HG03457 (cell line): ENCODE results near the gene GALNT14.

ENCODE experiments used
- ATAC-seq: cut with Tn5 transposase; IDR thresholded peaks from one replicate; pipeline ENCODE4 v1.9.1; 2021; ENCODE audit warnings: moderate number of reproducible peaks; ENCODE audit not compliant: unreplicated experiment

GALNT14 gene

DNA sequence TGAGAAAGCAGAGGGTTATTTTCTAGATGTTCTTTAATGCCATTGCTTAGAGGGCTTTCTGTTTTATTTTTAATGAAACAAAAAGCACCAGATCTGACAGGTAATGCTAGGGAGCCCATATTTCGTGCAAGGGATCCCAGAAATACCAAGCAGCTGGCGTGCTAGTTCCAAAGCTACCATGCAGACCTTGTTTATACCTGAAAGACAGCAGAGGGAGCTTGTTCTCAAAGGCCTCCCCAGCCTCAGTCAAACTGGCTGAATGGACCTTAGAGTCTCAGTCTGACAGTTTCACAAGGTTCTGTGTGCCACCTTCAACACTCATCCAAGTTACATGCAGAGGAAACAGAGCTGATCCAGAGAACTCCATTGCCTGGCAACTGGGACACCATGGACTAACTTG lies 48.6 kb downstream of the GALNT14 start:
- ATAC-seq, result no peak

- ATAC-seq, result no peak
These were observed 49.6 kb downstream of the GALNT14 start for GRCh38 chr2:31088504-31089195.

- no peak for ATAC-seq
These were observed 50.7 kb downstream of the GALNT14 start for GRCh38 chr2:31087491-31087890.

- no peak for ATAC-seq
These were observed 51.6 kb downstream of the GALNT14 start for GRCh38 chr2:31086590-31086989.

- no peak for ATAC-seq
These were observed 54.8 kb downstream of the GALNT14 start for GRCh38 chr2:31083234-31083993.

GRCh38 chr2:31082002-31082401 lies 56.2 kb downstream of the GALNT14 start:
- ATAC-seq, result no peak

DNA sequence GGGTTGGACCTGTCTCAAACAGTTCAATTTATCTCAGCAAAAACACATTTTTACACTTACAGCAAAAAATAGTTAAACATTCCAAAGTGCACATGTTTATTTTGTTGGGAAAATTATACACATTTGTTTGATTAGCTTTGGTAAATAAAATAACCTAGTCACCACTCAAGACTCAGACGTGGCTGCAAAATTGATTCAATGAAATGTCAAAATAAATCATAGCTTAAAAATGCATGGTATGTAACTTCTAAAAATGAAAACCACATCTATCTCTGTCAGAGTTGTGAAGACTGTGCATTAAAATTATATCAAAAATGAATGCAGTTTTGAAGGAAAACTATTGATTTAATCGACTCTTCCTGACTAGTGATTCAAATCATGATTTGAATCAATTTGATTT lies 56.7 kb downstream of the GALNT14 start:
- no peak for ATAC-seq

GRCh38 chr2:31080361-31080760 lies 57.9 kb downstream of the GALNT14 start:
- no peak for ATAC-seq

DNA sequence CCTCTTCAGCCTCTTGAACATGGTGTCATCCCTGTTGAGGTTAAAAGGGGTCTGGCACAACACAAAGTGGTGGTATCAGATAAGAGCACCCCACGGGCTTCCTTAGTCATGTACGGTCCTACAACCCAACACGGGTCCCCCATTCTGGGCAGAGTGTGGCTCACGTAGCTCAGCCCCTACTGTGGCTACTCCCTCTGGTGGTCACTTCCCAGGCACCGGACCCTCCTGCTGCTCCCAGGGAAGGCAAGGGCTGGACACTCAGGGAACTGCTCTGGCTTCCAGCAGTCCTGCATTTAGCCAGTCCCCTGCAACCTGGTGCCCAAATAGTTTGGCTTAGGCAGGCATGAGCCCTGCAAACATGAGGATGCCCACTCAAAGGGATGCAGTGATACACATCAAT lies 58.6 kb downstream of the GALNT14 start:
- no peak for ATAC-seq

DNA sequence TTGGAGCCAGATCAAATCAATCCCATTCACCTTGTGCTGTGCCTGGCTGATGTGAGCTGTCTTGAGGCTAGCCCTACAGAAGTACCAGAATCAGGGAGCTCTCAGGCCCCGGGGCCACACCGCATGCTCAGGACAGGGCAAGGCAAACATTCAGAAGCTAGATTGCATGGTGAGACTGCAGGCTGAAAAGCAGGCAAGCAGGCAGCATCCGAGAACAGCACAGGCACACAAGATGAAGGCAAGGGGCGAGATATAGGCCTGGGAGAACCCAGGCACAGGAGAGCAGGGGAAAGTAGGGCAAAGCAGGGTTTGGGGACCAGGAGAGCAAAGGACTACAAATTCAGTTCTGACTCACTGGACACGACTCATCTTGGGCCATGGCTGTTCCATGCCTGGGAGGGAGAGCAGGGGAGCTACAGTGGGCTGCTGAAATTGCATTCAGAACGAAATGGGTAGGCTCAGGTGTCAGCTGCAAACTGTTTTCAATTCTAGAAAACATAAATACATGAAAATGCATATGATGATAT lies 59.6 kb downstream of the GALNT14 start:
- no peak for ATAC-seq

DNA sequence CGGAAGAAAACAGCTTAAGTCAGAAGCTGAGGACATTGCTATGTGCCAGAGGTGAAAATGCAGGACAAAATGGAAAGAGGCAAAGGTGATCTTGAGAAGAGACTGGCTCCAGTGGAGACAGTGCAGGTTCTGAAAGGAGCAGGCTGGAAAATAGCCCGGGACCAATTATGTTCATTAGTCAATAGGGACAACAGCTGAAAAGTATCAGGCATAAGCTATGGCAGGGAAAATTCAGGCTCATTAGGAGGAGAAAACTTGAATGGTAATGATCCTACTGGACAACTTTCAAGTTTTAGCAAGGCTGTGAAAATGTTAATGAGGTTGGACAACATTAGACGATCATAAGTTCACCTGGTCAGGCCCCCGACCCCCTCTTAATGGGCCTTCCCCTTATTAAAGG lies 60.2 kb downstream of the GALNT14 start:
- ATAC-seq, result no peak

DNA sequence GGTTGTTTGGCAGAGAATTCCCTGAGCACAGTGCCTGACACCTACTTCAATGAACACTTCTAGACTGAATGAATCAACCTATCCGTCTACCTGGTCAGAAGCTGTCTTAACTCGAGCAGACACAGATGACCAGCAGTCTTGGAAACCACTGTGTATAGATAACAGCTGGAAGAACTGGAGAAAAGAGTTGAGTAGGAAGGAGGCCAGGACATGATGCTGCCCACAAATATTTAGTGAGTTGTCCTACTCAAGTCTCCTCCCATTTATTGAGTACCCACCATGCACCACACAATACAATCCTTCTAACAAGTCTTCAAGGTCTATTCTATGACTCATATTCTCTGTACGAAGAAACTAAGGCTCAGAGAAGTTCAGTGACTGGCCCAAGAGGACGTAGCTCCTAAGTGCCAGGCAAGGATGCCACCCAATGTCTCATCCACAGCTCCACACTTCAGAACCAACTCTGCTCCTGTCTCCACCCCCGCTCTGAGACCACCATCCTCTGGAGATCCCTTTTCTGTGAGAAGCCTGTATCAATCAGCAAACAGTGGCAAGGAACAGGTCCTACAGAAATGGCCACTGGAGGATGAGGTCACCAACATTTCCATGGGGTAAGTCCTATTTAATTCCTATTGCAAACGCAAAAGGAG lies 62.2 kb downstream of the GALNT14 start:
- no peak for ATAC-seq

- ATAC-seq, result no peak
These were observed 62.8 kb downstream of the GALNT14 start for GRCh38 chr2:31075431-31075830.

- ATAC-seq, result no peak
These were observed 66.5 kb downstream of the GALNT14 start for GRCh38 chr2:31071741-31072140.

GRCh38 chr2:31070339-31071125 lies 67.7 kb downstream of the GALNT14 start:
- ATAC-seq, result no peak

DNA sequence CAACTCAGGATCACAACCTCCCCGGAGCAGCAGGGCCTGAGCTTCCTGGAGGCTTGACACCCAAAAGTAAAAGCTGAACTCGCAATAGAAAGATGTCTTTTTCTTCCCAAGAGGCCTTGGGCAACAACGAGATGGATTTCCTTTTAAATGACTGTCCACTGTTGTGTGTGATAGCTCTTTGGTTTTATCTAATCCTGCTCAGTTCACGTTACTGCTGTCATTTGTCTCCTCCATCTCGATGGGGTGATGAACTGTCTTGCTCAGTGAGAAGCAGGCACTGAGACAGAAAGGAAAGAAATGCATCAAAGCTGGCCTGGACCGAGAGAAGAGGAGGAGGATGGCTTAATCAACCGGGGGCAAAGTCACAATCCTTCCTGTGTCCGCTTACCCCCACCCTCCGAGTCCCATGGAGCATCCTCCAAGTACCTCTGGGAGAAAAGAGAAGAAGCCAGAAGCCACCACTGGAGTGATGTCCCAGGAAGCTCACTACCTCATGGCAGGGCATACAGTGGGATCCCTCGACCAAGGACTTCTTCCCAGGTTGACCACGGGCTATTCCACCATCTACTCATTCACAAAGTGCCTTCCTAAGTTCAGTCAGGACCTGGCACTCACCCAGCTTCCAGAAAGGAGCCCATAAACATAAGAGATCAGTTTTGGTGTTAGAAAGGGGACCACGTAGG lies 68.5 kb downstream of the GALNT14 start:
- ATAC-seq, result no peak

GRCh38 chr2:31067259-31067658 lies 71.0 kb downstream of the GALNT14 start:
- no peak for ATAC-seq

DNA sequence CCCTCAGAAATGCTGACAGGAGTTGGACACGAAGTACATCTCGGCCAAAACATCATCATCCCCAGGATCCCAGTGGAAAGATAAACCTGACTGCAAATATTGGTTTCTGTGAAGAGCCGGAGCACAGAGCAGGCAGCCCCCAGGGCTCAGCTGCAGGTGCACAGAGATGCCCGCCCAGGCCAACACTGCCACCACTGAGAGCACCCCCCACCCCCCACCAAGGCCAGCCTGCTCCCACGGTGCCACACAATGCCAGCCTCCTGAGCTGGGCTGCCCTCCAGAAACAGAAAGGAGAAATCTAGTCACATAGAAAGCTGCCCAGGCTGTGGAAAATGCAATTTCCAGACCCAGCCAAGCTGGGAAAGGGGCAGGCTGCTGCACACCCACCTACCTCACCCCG lies 71.7 kb downstream of the GALNT14 start:
- ATAC-seq, result no peak

DNA sequence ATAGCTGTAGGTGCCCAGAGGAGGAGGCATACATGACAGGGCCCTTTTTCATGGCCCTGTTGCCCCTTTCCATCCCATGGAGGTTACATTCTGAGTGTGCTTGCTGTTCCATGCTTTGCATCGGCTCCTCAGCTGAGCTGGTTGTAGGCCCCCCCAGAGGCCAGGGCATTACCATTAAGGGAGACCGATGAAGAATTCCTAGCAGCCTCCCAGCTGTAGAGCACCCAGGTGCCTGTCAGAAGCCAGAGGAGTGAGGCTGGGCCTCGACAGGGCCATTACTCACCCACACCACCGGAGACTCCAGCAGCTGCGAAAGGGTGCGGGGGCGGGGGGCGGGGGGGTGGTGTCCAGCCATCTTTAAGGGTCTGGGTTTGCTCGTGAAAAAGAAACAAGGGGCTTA lies 72.2 kb downstream of the GALNT14 start:
- no peak for ATAC-seq

GRCh38 chr2:31065356-31065755 lies 72.9 kb downstream of the GALNT14 start:
- ATAC-seq, result no peak
